ENCODE results near the gene ZNF618.

Gene ZNF618

GRCh38 chr9:113948891-113949570 is 72.9 kb downstream of the ZNF618 start:
- in situ Hi-C loops (cut with HindIII; ENCODE audit: low pct_ligation_motif_present, low pct_unique_long_range_greater_than_20kb, low sequenced_read_pairs): no loop called here
- no peak for DNase-seq

GRCh38 chr9:113949571-113950078 is 73.5 kb downstream of the ZNF618 start:
- in situ Hi-C loops (cut with HindIII; ENCODE audit: low pct_ligation_motif_present, low pct_unique_long_range_greater_than_20kb, low sequenced_read_pairs): no loop called here
- DNase-seq: no peak

- in situ Hi-C loops (cut with HindIII; ENCODE audit: low pct_ligation_motif_present, low pct_unique_long_range_greater_than_20kb, low sequenced_read_pairs): no loop called here
- DNase-seq: no peak
Measured at GRCh38 chr9:113950195-113951031, 74.3 kb downstream of the ZNF618 start.

GRCh38 chr9:113951032-113951372 is 74.9 kb downstream of the ZNF618 start:
- in situ Hi-C loops (cut with HindIII; ENCODE audit: low pct_ligation_motif_present, low pct_unique_long_range_greater_than_20kb, low sequenced_read_pairs): no loop called here
- DNase-seq: no peak

GRCh38 chr9:113952676-113953075 is 76.6 kb downstream of the ZNF618 start:
- in situ Hi-C loops (cut with HindIII; ENCODE audit: low pct_ligation_motif_present, low pct_unique_long_range_greater_than_20kb, low sequenced_read_pairs): no loop called here
- DNase-seq: no peak

- no peak for DNase-seq
- in situ Hi-C loops (cut with HindIII; ENCODE audit: low pct_ligation_motif_present, low pct_unique_long_range_greater_than_20kb, low sequenced_read_pairs): no loop called here
Measured at GRCh38 chr9:113953531-113953930, 77.4 kb downstream of the ZNF618 start.

GRCh38 chr9:113954591-113954990 is 78.5 kb downstream of the ZNF618 start:
- in situ Hi-C loops (cut with HindIII; ENCODE audit: low pct_ligation_motif_present, low pct_unique_long_range_greater_than_20kb, low sequenced_read_pairs): no loop called here
- DNase-seq: no peak

GRCh38 chr9:113955076-113955752 is 79.1 kb downstream of the ZNF618 start:
- peak; percentile 33 for DNase-seq
- in situ Hi-C loops (cut with HindIII; ENCODE audit: low pct_ligation_motif_present, low pct_unique_long_range_greater_than_20kb, low sequenced_read_pairs): no loop called here

- in situ Hi-C loops (cut with HindIII; ENCODE audit: low pct_ligation_motif_present, low pct_unique_long_range_greater_than_20kb, low sequenced_read_pairs): no loop called here
Measured at GRCh38 chr9:113956901-113957300, 80.8 kb downstream of the ZNF618 start.

GRCh38 chr9:113957351-113957750 is 81.2 kb downstream of the ZNF618 start:
- in situ Hi-C loops (cut with HindIII; ENCODE audit: low pct_ligation_motif_present, low pct_unique_long_range_greater_than_20kb, low sequenced_read_pairs): no loop called here
- DNase-seq: peak; percentile 44

More at GRCh38 chr9:113956901-113957300, 80.8 kb downstream of the ZNF618 start:
- no peak for DNase-seq

GRCh38 chr9:113957821-113958341 is 81.8 kb downstream of the ZNF618 start:
- peak; percentile 69 for DNase-seq
- in situ Hi-C loops (cut with HindIII; ENCODE audit: low pct_ligation_motif_present, low pct_unique_long_range_greater_than_20kb, low sequenced_read_pairs): no loop called here

- in situ Hi-C loops (cut with HindIII; ENCODE audit: low pct_ligation_motif_present, low pct_unique_long_range_greater_than_20kb, low sequenced_read_pairs): no loop called here
- DNase-seq: no peak
Measured at GRCh38 chr9:113958556-113958955, 82.4 kb downstream of the ZNF618 start.

GRCh38 chr9:113960768-113961167 is 84.7 kb downstream of the ZNF618 start:
- in situ Hi-C loops (cut with HindIII; ENCODE audit: low pct_ligation_motif_present, low pct_unique_long_range_greater_than_20kb, low sequenced_read_pairs): no loop called here

GRCh38 chr9:113962396-113962795 is 86.3 kb downstream of the ZNF618 start:
- no peak for DNase-seq
- in situ Hi-C loops (cut with HindIII; ENCODE audit: low pct_ligation_motif_present, low pct_unique_long_range_greater_than_20kb, low sequenced_read_pairs): no loop called here

More at GRCh38 chr9:113960768-113961167, 84.7 kb downstream of the ZNF618 start:
- no peak for DNase-seq

GRCh38 chr9:113963017-113963620 is 87.0 kb downstream of the ZNF618 start:
- in situ Hi-C loops (cut with HindIII; ENCODE audit: low pct_ligation_motif_present, low pct_unique_long_range_greater_than_20kb, low sequenced_read_pairs): no loop called here
- DNase-seq: peak; percentile 53

- in situ Hi-C loops (cut with HindIII; ENCODE audit: low pct_ligation_motif_present, low pct_unique_long_range_greater_than_20kb, low sequenced_read_pairs): no loop called here
- no peak for DNase-seq
Measured at GRCh38 chr9:113963696-113964494, 87.8 kb downstream of the ZNF618 start.

- in situ Hi-C loops (cut with HindIII; ENCODE audit: low pct_ligation_motif_present, low pct_unique_long_range_greater_than_20kb, low sequenced_read_pairs): no loop called here
- no peak for DNase-seq
Measured at GRCh38 chr9:113964495-113965170, 88.5 kb downstream of the ZNF618 start.

Measured in ACHN (cell line).